Measurements from ENCODE around the gene TTC36.

DNA sequence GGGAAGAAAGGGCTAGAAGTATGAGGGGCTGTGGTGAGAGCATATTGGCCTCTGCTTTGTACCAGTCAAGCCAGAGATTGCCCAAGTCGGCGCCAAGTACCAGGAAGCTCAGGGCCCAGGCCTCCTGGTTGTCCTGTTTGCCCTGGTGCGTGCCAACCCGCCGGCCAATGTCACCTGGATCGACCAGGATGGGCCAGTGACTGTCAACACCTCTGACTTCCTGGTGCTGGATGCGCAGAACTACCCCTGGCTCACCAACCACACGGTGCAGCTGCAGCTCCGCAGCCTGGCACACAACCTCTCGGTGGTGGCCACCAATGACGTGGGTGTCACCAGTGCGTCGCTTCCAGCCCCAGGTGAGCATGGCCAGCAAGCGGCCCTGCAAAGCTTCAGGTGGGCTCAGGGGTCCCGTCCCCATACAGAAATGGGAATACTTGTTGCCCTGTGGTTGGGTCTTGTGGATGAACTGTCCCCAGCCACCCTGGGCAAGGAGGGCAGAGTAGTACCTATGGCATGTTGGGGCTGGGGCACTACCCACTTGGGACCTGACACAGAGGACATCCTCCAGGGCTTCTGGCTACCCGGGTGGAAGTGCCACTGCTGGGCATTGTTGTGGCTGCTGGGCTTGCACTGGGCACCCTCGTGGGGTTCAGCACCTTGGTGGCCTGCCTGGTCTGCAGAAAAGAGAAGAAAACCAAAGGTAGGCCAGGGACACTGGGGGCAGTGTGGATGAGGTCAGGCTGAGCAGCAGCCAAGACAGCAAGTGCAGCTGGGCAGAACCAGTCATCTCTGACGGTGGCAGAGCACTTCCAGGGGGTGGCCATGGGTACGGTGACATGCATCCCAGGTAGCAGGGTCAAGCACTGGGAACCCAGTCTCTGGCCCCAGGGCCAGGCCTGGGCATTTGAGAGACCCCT lies 5.8 kb downstream of the TTC36 start:
- TF ChIP-seq, protein P1, sequence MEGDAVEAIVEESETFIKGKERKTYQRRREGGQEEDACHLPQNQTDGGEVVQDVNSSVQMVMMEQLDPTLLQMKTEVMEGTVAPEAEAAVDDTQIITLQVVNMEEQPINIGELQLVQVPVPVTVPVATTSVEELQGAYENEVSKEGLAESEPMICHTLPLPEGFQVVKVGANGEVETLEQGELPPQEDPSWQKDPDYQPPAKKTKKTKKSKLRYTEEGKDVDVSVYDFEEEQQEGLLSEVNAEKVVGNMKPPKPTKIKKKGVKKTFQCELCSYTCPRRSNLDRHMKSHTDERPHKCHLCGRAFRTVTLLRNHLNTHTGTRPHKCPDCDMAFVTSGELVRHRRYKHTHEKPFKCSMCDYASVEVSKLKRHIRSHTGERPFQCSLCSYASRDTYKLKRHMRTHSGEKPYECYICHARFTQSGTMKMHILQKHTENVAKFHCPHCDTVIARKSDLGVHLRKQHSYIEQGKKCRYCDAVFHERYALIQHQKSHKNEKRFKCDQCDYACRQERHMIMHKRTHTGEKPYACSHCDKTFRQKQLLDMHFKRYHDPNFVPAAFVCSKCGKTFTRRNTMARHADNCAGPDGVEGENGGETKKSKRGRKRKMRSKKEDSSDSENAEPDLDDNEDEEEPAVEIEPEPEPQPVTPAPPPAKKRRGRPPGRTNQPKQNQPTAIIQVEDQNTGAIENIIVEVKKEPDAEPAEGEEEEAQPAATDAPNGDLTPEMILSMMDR (IDR thresholded peaks at IDR 0.05) = no peak
- TF ChIP-seq ZFX (IDR thresholded peaks at IDR 0.05; ENCODE audit: borderline replicate concordance) = no peak

Data from 22Rv1 (cell line).